ENCODE measurements around the gene LMX1B.

DNA sequence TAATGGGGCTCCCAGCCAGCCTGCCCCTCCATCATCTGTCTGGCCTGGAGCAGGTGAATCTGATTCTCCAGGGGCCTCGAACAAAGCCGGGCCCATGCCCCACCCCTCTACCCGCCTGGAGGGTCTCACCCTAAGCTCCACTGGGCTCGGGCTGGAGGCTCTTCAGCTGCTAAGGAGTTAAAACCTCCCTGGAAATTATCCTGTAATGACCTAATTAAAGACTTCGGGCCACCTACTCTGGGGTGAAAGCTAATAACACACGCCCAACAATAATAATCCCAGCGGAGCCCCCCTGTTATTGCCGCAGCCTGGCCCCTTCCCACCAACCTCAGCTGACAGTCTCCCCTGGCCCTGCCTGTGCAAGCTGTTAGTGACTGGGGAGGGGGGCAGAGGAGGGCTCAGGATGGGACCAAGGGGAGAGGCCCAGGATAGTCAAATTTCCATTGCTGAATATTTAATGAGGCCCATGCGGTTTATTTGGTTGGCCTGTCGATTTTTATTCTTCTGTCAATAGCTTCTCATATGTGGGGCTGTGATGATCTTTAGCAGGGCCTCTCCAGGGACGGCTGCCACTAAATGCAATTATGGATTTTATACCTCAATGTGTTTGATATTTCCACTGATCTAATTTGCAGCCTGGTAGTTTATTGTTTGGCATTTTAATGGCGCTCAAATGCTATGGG is 25.7 kb downstream of the LMX1B start:
- no peak for TF ChIP-seq ZFX (IDR thresholded peaks at IDR 0.05)
- no peak for TF ChIP-seq POLR2A (IDR thresholded peaks at IDR 0.05; ENCODE audit: borderline replicate concordance, extremely low read depth, insufficient read depth, insufficient read length)
- TF ChIP-seq, protein P1, sequence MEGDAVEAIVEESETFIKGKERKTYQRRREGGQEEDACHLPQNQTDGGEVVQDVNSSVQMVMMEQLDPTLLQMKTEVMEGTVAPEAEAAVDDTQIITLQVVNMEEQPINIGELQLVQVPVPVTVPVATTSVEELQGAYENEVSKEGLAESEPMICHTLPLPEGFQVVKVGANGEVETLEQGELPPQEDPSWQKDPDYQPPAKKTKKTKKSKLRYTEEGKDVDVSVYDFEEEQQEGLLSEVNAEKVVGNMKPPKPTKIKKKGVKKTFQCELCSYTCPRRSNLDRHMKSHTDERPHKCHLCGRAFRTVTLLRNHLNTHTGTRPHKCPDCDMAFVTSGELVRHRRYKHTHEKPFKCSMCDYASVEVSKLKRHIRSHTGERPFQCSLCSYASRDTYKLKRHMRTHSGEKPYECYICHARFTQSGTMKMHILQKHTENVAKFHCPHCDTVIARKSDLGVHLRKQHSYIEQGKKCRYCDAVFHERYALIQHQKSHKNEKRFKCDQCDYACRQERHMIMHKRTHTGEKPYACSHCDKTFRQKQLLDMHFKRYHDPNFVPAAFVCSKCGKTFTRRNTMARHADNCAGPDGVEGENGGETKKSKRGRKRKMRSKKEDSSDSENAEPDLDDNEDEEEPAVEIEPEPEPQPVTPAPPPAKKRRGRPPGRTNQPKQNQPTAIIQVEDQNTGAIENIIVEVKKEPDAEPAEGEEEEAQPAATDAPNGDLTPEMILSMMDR (IDR thresholded peaks at IDR 0.05 in 2 of 3, conservative IDR thresholded peaks at IDR 0.05 in 1 of 3; ENCODE audit: borderline replicate concordance in 1 of 3, insufficient read depth in 1 of 3, low read depth in 2 of 3, low read length in 2 of 3): no peak
- no peak for TF ChIP-seq EZH2 (IDR thresholded peaks at IDR 0.05)
- TF ChIP-seq JUND (IDR thresholded peaks at IDR 0.05): no peak
- no peak for TF ChIP-seq POLR2AphosphoS5 (IDR thresholded peaks at IDR 0.05; ENCODE audit: low read depth, low read length)
- no peak for TF ChIP-seq TCF7L2 (IDR thresholded peaks at IDR 0.05; ENCODE audit: borderline replicate concordance, extremely low read depth, insufficient read depth, insufficient read length)
- TF ChIP-seq, protein P2, sequence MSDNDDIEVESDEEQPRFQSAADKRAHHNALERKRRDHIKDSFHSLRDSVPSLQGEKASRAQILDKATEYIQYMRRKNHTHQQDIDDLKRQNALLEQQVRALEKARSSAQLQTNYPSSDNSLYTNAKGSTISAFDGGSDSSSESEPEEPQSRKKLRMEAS (IDR thresholded peaks at IDR 0.05): no peak
- TF ChIP-seq, protein P3, sequence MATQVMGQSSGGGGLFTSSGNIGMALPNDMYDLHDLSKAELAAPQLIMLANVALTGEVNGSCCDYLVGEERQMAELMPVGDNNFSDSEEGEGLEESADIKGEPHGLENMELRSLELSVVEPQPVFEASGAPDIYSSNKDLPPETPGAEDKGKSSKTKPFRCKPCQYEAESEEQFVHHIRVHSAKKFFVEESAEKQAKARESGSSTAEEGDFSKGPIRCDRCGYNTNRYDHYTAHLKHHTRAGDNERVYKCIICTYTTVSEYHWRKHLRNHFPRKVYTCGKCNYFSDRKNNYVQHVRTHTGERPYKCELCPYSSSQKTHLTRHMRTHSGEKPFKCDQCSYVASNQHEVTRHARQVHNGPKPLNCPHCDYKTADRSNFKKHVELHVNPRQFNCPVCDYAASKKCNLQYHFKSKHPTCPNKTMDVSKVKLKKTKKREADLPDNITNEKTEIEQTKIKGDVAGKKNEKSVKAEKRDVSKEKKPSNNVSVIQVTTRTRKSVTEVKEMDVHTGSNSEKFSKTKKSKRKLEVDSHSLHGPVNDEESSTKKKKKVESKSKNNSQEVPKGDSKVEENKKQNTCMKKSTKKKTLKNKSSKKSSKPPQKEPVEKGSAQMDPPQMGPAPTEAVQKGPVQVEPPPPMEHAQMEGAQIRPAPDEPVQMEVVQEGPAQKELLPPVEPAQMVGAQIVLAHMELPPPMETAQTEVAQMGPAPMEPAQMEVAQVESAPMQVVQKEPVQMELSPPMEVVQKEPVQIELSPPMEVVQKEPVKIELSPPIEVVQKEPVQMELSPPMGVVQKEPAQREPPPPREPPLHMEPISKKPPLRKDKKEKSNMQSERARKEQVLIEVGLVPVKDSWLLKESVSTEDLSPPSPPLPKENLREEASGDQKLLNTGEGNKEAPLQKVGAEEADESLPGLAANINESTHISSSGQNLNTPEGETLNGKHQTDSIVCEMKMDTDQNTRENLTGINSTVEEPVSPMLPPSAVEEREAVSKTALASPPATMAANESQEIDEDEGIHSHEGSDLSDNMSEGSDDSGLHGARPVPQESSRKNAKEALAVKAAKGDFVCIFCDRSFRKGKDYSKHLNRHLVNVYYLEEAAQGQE (IDR thresholded peaks at IDR 0.05; ENCODE audit: low read depth): no peak
- TF ChIP-seq, protein P4, sequence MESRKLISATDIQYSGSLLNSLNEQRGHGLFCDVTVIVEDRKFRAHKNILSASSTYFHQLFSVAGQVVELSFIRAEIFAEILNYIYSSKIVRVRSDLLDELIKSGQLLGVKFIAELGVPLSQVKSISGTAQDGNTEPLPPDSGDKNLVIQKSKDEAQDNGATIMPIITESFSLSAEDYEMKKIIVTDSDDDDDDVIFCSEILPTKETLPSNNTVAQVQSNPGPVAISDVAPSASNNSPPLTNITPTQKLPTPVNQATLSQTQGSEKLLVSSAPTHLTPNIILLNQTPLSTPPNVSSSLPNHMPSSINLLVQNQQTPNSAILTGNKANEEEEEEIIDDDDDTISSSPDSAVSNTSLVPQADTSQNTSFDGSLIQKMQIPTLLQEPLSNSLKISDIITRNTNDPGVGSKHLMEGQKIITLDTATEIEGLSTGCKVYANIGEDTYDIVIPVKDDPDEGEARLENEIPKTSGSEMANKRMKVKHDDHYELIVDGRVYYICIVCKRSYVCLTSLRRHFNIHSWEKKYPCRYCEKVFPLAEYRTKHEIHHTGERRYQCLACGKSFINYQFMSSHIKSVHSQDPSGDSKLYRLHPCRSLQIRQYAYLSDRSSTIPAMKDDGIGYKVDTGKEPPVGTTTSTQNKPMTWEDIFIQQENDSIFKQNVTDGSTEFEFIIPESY (IDR thresholded peaks at IDR 0.05; ENCODE audit: extremely low read depth, insufficient replicate concordance, low read length): no peak
- TF ChIP-seq, protein P5, sequence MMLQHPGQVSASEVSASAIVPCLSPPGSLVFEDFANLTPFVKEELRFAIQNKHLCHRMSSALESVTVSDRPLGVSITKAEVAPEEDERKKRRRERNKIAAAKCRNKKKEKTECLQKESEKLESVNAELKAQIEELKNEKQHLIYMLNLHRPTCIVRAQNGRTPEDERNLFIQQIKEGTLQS (IDR thresholded peaks at IDR 0.05): no peak
- TF ChIP-seq EGR1 (IDR thresholded peaks at IDR 0.05; ENCODE audit: low read depth): no peak
- TF ChIP-seq RAD21 (IDR thresholded peaks at IDR 0.05; ENCODE audit: low read depth): no peak
- no peak for TF ChIP-seq ZNF274 (IDR thresholded peaks at IDR 0.05; ENCODE audit: low read depth, low read length)

All from HCT116 (cell line).